Stomach (tissue), 9 donors: Measurements from ENCODE around the gene TMEM256. TPM values are rescaled to one million over a fixed set of nuclear protein-coding genes. Genes with fewer than 3 reads are reported as not detected.
A peak's percentile ranks its signal among the peaks of the same experiment; 100 is the strongest.

Experiments used
- DNase-seq, 2 donors: peaks; one replicate each; pipeline versions ENCODE4 v3.0.0 to v3.0.0-alpha.2; 2013 to 2019
- H3K27ac ChIP-seq, 5 donors: fragments of 200-600 bp in 4 of 5; sonication (generic) in 4 of 5; one replicate each; pipeline ENCODE4 v1.5.1; 2013 to 2019; ENCODE audit warnings: mild to moderate bottlenecking in 1 of 5, moderate library complexity in 1 of 5
- H3K27me3 ChIP-seq, 3 donors: fragments of 200-600 bp; sonication (generic); one replicate each; pipeline ENCODE4 v1.5.1; 2017 to 2019; ENCODE audit warnings: mixed run types in 1 of 3
- H3K36me3 ChIP-seq, 4 donors: fragments of 200-600 bp; sonication (generic); 1 replicate in 3 of 4; 2 replicates in 1 of 4; pipeline ENCODE4 v1.5.1; 2016 to 2019
- H3K4me1 ChIP-seq, 4 donors: fragments of 200-600 bp; sonication (generic); one replicate each; pipeline ENCODE4 v1.5.1; 2016 to 2019
- H3K4me3 ChIP-seq, 4 donors: fragments of 200-600 bp; sonication (generic) in 3 of 4; one replicate each; pipeline ENCODE4 v1.5.1; 2016 to 2019; ENCODE audit warnings: mild to moderate bottlenecking in 1 of 4
- H3K9me3 ChIP-seq, 4 donors: fragments of 200-600 bp; sonication (generic); one replicate each; pipeline ENCODE4 v1.5.1; 2016 to 2019
- EP300 ChIP-seq: sonication (generic); formaldehyde crosslinking; IDR thresholded peaks from one replicate; pipeline ENCODE4 v1.6.1; 2017; ENCODE audit warnings: antibody characterized with exemption
- POLR2A ChIP-seq, 4 donors: fragments of 450-650 bp; IDR thresholded peaks; one replicate each; pipeline ENCODE4 v1.6.1; 2016; ENCODE audit warnings: antibody characterized with exemption in 4 of 4, control low read depth in 2 of 4, mild to moderate bottlenecking in 1 of 4, moderate library complexity in 1 of 4
- POLR2AphosphoS5 ChIP-seq, 3 donors: sonication (generic); formaldehyde crosslinking; IDR thresholded peaks; one replicate each; pipeline ENCODE4 v1.6.1; 2016; ENCODE audit warnings: antibody characterized with exemption in 3 of 3
- WGBS, 5 donors: extraction: QIAGEN DNeasy Blood & Tissue Kit in 3 of 5; methylation state at CpG; one replicate each; pipeline versions ENCODE4 v1.1.5 to v1.1.7; 2013 to 2018; 5-methylcytosine and 5-hydroxymethylcytosine counted together
- intact Hi-C: fragments of 100-400 bp; cut with DNase I; formaldehyde crosslinking; loops from one replicate; pipeline ENCODE4 v1.15.1; 2023; ENCODE audit warnings: low total_unique reads
- polyA plus RNA-seq, 3 donors: library from polyadenylated mRNA; stranded (reverse); fragments of 200-250 nt; gene quantifications; one replicate each; pipeline ENCODE4 v1.2.3, GENCODE V29; 2013
- total RNA-seq, 5 donors: library from RNA; depleted of rRNA; stranded (reverse); fragments of >200 nt; gene quantifications; one replicate each; pipeline versions ENCODE4 v1.1.0 to v1.2.3, GENCODE V29; 2014 to 2016
- TF ChIP-seq, protein P1 (sequence below), 7 experiments: fragments of 450-650 bp in 4 of 7; fragments of 200-600 bp in 3 of 7; sonication (generic) in 3 of 7; IDR thresholded peaks; one replicate each; pipeline ENCODE4 v1.5.1; 2016 to 2019; ENCODE audit warnings: antibody characterized with exemption in 7 of 7, control low read depth in 2 of 7, mild to moderate bottlenecking in 1 of 7
- donor health status: healthy with polysubstance abuse.
- donor health status: Bipolar disorder and iron deficiency.
- donor health status: healthy.

TMEM256 gene
- total and polyA plus RNA-seq, 8 donors = 39.8 to 347 (median 253) TPM; not detected in 1

DNA sequence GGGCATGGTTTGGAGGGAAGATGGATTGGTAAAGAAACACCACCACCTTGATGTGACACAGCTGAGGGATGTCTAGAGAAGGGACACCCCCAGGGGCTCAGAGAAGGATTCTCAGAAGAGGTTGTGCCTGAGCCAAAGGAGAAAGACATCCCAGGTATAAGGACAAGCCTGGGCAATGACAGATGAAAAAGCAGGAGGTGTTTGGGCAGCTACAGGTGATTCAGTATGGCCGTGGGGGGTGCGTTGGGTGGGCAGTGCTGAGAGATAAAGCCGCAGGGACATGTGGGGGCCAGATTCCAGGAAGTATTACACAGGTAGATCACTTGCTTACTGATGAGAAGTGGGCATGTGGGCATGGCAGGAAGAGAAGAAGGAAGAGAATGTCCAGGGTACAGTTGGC is 42.0 kb downstream of the TMEM256 start:
- H3K27me3 ChIP-seq = no peaks in the 10 kb centered on the region
- H3K9me3 ChIP-seq = no peaks in the 10 kb centered on the region
- WGBS, 5 donors = 52 to 62% (median 60%) methylated on average over 3 of the region's 3 CpGs
- DNase-seq = no peak
- H3K36me3 ChIP-seq = no peaks in the 10 kb centered on the region
- TF ChIP-seq EP300 (no peak), POLR2A (IDR thresholded peaks at IDR 0.05) (no peak), POLR2AphosphoS5 (IDR thresholded peaks at IDR 0.05) (no peak)
- TF ChIP-seq, protein P1, sequence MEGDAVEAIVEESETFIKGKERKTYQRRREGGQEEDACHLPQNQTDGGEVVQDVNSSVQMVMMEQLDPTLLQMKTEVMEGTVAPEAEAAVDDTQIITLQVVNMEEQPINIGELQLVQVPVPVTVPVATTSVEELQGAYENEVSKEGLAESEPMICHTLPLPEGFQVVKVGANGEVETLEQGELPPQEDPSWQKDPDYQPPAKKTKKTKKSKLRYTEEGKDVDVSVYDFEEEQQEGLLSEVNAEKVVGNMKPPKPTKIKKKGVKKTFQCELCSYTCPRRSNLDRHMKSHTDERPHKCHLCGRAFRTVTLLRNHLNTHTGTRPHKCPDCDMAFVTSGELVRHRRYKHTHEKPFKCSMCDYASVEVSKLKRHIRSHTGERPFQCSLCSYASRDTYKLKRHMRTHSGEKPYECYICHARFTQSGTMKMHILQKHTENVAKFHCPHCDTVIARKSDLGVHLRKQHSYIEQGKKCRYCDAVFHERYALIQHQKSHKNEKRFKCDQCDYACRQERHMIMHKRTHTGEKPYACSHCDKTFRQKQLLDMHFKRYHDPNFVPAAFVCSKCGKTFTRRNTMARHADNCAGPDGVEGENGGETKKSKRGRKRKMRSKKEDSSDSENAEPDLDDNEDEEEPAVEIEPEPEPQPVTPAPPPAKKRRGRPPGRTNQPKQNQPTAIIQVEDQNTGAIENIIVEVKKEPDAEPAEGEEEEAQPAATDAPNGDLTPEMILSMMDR (IDR thresholded peaks at IDR 0.05) = no peak
- intact Hi-C loops = loop anchor here (10.0 kb wide), 1 partner anchor 63 kb away; the partner anchor contains the start of genes SPEM1, SPEM2 and SPEM3
- H3K27ac ChIP-seq = no peak overlapping the region
- no peaks in the 10 kb centered on the region for H3K4me1 ChIP-seq
- H3K4me3 ChIP-seq = no peak overlapping the region

DNA sequence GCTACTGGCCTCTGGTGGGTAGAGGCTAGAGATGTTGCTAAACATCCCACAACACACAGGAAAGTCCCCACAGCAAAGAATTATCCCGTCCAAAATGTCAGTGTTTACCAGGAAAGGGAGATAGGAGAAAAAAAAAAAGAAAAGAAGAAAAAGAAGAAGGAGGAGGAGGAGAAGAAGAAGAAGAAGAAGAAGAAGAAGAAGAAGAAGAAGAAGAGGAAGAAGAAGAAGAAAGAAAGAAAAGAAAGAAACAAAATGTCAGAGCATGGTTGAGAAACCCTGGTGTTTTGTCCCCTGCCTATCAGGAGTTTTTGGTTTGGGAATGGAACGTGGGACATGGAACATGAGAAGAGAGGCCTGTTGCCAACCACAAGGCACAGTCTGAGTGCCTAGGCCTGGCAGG is 46.5 kb downstream of the TMEM256 start:
- Histone ChIP-seq H3K27ac (peak overlapping the region in 1 of 5 donors; percentile 40), H3K4me1 (peaks cover 21 to 41% (median 36%) of the 10 kb centered on the region in 4 donors), H3K27me3 (no peaks in the 10 kb centered on the region), H3K9me3 (no peaks in the 10 kb centered on the region), H3K36me3 (no peaks in the 10 kb centered on the region), H3K4me3 (no peak overlapping the region)
- TF ChIP-seq POLR2A (IDR thresholded peaks at IDR 0.05) = no peak
- TF ChIP-seq POLR2AphosphoS5 (IDR thresholded peaks at IDR 0.05) = no peak
- TF ChIP-seq EP300 = no peak
- TF ChIP-seq, protein P1 (IDR thresholded peaks at IDR 0.05) = no peak
- no peak for DNase-seq
- WGBS, 5 donors = 42 to 73% (median 58%) methylated on average over 2 of the region's 2 CpGs
- intact Hi-C loops = no loop called here

DNA sequence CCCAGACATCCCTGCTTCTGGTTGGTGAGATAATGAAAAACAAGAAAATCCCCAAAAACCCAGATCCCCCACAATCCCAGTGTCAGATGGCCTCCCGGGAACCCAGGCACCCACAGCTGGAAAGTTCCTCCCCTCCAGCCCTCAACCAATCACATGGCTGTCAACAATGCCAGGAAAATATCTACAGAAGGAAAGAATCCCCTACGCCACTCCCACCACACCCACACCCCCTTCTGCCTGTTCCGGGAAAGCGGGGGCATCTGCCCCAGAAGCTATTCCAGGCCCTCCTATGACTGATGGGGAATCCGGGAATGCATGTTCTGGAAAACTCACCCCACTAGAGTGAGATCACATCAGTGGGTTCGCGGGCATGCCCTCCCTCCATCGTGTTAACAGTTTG is 47.1 kb downstream of the TMEM256 start:
- intact Hi-C loops = no loop called here
- Histone ChIP-seq H3K27ac (peak overlapping the region in 4 of 5 donors; percentile 2 to 99 (median 47)), H3K4me3 (no peak overlapping the region), H3K36me3 (no peaks in the 10 kb centered on the region), H3K4me1 (peaks cover 21 to 43% (median 40%) of the 10 kb centered on the region in 4 donors), H3K9me3 (no peaks in the 10 kb centered on the region), H3K27me3 (no peaks in the 10 kb centered on the region)
- 39 to 75% (median 54%) methylated on average over 6 to 8 of the region's 8 CpGs for WGBS, 5 donors
- peak in 1 of 2 donors; percentile 40 for DNase-seq
- TF ChIP-seq, protein P1 (IDR thresholded peaks at IDR 0.05) = no peak
- TF ChIP-seq POLR2A (IDR thresholded peaks at IDR 0.05) = no peak
- no peak for TF ChIP-seq EP300
- TF ChIP-seq POLR2AphosphoS5 (IDR thresholded peaks at IDR 0.05) = no peak

DNA sequence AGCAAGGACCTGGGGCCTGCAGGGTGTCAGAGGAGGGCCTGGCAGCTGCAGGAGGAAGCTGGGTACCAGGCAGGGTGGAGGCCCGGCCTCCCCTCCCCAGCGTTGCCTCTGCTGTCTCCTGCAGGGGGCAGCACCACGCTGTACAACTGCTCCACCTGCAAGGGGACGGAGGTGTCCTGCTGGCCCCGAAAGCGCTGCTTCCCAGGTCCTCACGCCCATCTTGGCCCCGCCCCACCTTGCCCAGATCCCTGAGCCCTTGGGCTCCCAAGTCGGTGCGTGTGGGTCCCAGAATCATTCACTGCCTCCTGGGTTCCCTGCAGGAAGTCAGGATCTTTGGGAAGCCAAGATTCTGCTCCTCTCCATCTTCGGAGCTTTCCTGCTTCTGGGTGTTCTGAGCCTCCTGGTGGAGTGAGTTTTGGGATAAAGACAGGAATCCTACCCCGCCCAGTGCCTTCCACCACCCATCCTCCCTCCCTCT is 47.8 kb downstream of the TMEM256 start:
- peaks cover 21 to 46% (median 43%) of the 10 kb centered on the region in 4 donors for H3K4me1 ChIP-seq
- H3K9me3 ChIP-seq = no peaks in the 10 kb centered on the region
- H3K27me3 ChIP-seq = no peaks in the 10 kb centered on the region
- H3K36me3 ChIP-seq = no peaks in the 10 kb centered on the region
- WGBS, 5 donors = 2 to 15% (median 9%) methylated on average over 6 to 12 of the region's 12 CpGs
- TF ChIP-seq EP300 = no peak
- peak in 1 of 3 donors; percentile 77 for TF ChIP-seq POLR2AphosphoS5 (IDR thresholded peaks at IDR 0.05)
- TF ChIP-seq POLR2A (IDR thresholded peaks at IDR 0.05) = no peak
- TF ChIP-seq, protein P1 (IDR thresholded peaks at IDR 0.05) = peak in 5 of 7 experiments; percentile 85 to 93 (median 89)
- no peak overlapping the region for H3K4me3 ChIP-seq
- DNase-seq = peak; percentile 89 to 93
- peak overlapping the region in 3 of 5 donors; percentile 40 to 99 (median 54) for H3K27ac ChIP-seq
- intact Hi-C loops = no loop called here
